HPDE6-E6E7 (cell line): ENCODE data around the gene IL1RN.

ENCODE experiments used
- DNase-seq: peaks from one replicate; pipeline ENCODE4 v3.0.0; 2011; ENCODE audit warnings: missing footprints; ENCODE audit errors: extremely low spot score

The IL1RN gene

DNA sequence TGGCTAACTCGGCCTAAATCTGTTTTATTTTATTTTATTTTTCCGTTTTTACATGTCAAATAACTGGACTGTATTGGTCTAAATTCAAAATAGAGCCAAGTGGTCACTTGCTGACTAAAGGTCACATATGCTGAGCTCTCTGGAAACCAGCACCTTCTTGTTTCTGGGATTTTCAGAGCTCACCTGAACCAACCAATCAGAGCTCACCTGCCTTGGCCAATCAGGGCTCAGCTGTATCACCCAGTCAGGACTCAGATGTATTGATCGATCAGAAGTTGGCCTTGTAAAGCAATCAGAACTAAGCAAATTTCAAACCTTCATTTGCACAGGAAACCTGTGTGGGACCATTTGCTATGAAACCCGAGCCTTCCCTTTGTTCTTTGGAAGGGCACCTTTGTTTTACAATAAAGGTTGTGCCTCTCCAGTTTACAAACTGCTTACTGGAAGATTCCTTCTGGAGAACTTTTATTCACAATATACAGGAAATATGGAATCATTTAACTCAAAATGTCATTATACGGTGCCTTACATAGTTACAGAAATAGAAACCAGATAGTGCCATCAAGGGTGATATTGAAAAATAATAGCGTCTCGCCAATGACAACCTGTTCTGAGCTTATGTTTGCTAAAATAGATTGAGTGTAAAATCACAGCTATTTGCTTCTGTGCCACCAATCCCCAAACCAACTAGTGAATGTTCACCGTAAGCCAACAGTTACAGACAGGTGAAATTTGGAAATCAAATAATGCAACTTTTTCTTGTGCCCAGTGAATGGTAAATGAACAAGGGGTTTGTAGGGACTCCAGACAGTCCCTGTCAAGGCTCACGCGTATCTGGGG is 29.1 kb downstream of the IL1RN start:
- no peak for DNase-seq

DNA sequence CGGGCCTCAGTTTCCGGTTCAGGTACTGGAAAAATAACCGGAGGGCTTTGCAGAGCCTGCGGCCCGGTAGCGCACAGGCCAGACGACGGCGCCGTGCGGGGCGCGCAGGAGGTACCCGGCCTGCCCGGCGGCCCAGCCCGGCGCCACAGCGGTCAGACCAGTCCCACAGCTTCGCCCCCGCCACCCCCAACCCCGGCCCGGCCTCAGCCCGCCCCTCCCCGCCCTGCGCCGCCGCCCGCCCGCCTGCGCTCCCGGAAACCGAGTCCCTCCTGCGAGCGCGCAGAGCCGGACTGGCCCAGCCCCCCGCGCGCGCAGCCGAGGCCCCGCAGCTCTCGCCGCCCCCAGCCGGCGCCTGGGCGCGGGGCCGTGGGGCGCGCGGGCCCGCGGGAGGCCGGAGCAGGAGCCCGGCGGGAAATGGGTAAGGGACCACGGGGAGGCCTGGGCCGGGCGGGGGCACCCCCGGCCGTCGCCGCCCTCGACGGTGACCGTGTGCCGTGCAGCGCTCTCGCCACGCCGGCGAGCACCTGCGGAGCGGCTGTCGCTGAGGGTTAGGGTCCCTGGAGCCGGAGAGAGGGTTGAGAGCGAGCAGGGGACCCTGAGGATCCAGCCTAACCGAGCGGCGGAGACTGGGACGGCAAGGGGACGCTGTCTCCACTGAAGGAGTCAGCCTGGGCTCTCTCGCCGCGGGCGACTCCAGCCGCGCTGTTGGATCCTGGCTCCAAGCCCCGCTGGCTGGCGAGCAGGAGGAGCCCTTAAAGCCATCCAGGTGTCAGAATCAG is 29.9 kb downstream of the IL1RN start:
- peak; percentile 62 for DNase-seq

DNA sequence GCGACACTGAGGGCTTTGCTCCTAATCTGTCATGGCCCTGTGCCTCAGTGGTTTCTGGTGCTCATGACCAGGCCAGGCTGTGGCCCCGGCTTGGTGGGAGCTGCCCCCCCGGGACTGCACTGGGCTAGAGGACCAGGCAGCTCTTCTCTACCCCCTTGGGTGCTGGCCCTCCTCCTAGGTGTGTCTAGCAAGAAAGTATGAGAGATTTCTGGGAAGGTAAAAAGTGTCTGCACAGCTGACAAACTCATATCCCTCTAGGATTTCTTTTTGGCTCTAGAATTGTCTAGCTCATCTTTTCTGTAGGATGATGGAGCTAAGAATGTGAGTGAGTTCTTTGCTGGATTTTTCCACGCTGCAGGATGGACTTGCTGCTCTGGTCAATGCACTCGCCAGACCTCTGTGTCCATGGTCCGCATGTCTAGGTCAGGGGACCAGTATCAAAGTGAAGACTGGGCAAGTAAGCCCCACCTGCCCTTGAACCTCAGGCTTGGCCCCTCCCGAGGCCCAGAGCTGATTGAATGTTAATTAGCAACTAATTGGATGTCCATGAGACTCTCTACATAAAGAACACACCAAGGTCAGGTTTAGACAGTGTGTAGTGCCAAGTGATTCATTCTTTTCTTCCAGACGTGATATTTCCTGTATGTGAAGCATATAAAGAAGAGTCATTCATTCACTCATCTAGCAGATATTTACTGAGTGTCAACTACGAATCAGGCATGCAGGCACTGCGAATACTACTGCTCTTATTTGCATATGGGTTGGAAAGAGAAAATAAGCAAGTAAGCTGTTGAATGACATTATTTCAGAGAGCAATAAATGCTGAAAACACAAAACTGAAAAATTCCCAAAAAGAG is 30.7 kb downstream of the IL1RN start:
- DNase-seq: peak; percentile 74

DNA sequence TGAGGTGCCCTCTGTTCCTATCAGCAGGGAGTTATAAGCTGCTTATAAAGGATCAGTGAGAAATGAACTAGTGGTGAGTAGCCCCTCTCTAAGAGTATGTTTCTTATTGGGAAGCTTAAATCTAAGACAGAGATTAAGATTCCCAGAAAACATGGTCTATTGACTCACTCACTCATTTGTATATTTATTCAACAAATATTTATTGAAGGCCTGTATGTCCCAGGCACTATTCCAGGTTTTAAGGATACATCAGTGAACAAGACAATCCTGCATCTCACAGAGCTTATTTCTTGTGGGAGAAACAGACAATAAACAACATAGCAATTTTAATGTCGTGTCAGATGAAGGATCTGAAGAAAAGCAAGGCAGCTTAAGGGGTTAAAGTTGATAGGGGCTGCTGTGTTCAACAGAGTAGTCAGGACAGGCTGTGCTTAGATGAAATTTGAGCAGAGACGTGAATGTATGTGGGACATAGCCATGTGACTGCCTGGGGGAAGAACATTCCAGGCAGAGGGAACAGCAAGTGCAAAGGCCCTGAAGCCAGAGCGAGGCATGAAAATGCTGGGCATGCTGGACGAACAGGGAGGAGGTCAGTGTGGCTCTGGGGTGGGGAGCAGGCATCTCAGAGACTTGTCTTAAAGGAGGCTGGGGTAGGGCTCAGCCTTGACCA is 31.6 kb downstream of the IL1RN start:
- no peak for DNase-seq

DNA sequence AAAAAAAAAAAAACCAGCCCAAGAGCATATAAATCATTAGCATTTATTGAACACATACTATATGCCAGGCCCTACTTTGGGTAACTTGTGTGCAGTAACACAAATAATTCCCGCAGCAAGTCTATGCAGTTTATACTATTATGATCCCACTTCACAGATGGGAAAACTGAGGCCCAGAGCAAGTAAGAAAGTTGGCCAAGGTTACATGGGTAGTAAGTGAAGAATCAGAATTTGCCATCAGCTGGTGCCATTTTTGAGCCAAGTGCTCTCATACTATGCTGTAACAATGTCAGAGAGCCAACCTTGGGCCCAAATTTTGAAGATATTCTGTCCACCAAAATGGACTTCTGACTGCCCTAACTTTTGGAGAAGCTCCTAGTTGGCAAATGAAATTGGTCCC is 32.9 kb downstream of the IL1RN start:
- no peak for DNase-seq

DNA sequence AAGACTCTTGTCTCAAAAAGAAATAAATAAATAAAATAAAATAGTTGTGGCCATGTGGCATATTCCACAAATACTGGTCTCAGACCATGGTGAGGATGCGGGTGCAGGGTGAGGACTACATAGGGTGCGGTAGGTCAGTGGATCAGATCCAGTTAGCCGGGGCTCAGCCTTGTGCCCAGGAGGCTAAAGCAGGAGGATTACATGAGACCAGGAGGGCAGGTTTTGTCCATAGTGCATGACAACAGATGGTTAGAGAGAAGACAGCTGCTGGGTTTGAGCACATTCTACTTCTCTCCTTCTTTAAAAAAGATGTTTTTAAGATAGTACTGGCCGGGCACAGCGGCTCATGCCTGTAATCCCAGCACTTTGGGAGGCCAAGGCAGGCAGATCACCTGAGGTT is 33.6 kb downstream of the IL1RN start:
- no peak for DNase-seq

DNA sequence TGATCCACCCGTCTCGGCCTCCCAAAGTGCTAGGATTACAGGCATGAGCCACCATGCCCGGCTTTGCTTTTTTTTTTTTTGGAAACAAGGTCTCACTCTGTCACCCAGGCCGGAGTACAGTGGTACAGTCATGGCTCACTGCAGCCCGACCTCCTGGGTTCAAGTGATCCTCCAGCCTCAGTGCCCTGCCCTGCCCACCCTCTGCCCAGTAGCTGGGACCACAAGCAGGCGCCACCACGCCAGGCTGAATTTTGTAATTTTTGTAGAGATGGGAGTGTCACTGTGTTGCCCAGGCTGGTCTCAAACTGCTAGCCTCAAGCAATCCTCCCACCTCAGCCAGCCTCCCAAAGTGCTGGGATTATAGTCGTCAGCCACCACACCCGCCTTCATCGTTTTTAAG is 34.8 kb downstream of the IL1RN start:
- no peak for DNase-seq

DNA sequence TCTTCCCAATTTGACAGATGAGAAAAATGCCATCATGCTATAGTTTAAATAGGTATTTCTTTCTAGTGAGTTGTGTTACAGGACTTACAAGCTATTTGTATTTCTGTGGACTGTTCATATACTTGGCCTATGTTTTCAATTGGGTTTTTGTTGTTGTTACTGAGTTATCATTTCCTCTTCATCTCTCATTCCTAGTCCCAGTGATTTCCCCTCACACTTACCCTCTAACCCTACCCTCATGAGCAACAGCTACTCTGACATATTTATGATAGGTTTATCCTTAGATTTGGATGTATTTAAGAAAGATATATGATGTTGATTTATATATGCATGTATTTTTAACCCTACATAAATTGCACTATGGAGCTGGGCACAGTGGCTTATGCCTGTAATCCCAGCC is 35.5 kb downstream of the IL1RN start:
- no peak for DNase-seq

DNA sequence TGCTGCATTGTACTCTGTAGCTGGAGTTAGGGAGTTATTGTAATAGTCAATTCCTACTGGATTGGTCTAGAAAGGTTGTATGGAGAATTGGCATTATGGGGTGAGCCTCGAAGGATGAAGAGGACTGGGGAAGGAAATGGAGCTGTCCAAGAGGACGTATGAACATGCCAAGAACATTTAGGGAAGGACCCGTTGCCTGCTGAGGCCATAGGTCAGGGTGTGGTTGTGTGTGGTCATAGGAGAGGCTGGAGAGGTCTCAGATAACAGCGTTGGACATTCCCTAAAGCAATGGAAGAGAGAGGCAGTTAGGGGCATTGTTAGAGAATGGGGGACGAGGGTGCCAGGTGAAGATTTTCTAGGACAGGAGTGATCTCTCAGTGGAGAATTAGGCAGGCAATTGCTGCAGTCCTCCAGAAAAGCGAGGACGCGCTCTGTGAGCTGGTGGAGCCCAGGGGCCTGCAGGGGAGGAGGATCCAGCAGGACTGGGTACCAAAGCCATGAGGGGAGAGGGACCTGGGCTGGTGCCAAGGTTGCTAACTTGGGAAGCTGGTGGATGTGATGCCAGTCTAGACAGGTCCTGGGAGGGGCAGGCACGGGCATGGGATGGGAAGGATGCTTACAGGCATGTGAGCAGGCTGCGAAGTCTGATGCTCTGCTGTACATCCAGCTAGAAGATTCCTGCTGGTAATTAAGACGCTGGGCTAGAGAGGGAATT is 37.0 kb downstream of the IL1RN start:
- DNase-seq: no peak

DNA sequence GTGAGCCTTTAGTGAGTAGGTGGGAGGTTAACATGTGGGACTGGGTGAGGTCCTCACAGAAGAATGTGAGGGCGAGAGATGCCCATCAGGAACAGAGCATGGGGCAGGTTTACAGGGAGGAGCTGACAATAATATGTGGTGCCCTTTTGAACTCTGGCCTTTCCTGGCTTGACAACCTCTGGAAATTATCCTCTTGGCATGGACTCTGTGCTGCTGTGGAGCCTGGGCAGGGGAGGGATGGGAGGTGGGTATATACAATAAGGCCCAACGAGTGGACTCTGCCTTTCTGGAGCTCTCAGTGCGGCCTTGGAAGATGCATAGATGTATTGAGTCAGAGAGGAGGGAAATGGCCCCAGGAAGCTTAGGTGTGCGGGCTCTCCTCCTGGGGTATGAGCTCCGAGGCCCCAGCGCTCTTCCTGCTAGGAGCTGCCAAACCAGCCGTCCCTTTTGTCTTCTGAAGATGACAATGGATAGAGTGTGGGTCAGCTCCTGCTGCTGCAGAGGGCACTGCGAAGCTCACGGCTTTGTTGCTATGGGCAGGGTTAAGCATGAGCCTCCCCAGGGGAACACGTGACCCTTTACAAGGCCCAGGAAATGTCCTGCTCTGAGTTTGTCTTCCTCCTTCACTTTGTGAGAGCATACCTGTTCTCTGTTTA is 37.7 kb downstream of the IL1RN start:
- no peak for DNase-seq

DNA sequence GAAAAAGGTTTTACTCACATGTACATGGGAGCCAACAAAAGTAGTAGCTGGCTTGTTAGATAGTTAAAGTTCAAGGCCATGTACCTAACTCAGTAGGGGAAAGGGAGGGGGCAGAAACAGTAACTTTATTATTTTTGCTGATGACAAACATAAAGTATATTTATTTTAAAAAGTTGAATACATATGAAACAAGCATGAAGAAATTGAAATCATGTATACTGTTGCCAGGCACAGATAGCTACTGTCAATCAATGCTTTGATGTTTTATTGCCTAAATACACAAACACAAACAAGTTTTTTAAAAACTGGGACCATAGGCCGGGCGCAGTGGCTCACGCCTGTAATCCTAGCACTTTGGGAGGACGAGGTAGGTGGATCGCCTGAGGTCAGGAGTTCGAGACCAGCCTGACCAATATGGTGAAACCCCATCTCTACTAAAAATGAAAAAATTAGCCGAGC is 38.8 kb downstream of the IL1RN start:
- no peak for DNase-seq

DNA sequence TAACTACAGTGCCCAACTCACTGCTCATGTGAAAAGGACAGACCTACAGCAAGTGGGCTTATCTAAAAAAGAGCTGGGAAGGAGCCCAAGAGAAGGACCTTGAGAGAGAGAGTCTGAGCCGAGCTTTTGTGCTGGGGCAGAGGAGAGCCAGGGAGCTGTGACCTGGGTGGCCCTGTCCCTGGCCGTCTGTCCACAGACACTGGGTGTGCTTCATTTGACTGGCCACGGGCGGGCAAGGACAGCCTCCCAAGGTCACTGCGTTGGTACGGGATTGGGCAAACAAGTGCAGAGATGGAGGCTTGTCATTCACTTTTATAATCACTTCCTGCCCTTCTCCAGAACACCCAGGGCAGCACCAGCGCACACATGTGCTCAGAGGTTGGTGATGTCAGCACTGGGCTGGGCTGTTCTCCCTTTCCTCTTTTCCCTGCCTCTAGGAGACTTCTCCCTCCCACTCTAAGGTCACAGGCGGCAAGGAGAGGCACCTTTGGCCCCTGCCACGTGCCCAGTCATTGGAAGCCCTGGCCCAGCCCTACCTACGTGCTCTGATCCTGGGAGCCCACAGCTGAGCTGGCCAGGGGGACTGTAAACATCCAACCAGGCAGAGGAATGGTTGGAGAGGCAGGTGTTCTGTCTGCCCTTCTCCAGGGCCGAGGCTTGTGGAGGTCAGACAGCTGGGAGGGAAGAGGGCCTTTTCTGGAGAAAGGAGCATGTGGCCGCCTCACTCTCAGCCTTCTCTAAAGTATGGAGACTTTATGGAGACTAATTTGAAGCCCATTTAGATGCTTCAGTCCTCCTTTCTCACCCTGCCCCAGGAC is 39.9 kb downstream of the IL1RN start:
- no peak for DNase-seq

DNA sequence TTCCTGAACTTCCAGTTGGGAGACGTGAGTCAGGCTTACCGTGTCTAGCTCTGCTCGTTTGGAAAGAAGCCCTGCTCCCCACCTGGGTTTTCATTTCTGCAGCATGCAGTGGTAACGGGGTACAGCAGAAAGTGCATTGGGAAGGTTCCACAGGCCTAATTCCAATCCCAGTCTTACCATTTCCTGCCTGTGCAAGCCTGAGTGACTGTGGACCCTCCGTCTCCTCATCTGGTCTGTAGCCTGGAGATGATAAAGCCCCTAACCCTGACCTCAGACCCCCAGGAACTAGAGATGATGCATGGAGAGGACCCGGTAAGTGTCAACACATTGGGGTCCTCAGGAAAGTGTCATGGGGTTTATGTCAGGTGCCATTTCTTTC is 40.6 kb downstream of the IL1RN start:
- DNase-seq: no peak

DNA sequence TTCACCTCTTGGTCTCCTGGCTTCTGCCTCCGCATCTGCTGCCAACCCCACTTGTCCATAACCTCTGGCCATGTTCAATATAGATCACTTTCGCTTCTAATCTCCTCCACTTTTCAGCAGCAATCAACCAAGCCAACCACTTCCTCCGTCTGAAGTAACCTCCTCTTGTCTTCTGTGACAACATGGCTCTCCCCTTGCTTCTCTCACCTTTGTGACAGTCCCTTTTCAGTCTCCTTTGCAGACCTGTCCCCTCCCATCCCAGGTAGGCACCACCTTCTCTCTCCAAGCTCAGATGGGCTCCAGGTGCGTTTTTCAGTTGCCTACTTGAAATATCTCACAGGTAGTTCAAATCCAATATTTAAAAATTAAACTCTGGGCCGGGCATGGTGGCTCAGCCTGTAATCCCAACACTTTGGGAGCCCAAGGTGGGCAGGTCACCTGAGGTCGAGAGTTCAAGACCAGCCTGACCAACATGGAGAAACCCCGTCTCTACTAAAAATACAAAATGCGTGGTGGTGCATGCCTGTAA is 41.7 kb downstream of the IL1RN start:
- DNase-seq: no peak

DNA sequence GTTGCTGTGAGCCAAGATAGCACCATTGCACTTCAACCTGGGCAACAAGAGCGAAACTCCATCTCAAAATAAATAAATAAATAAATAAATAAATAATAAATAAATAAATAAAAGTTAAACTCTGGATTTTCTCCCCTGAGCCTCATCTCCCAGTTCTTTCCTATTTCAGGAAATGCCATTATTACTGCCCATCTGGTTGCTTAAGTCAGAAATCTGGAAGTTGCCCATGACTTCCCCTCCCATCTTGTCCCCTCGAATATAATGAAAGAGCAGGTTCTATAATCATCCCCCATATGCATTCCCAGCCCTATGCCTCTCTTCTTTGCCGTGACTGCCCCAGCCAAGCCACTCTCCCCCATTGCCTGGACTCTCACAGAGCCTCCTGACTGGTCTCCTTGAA is 42.2 kb downstream of the IL1RN start:
- DNase-seq: no peak

DNA sequence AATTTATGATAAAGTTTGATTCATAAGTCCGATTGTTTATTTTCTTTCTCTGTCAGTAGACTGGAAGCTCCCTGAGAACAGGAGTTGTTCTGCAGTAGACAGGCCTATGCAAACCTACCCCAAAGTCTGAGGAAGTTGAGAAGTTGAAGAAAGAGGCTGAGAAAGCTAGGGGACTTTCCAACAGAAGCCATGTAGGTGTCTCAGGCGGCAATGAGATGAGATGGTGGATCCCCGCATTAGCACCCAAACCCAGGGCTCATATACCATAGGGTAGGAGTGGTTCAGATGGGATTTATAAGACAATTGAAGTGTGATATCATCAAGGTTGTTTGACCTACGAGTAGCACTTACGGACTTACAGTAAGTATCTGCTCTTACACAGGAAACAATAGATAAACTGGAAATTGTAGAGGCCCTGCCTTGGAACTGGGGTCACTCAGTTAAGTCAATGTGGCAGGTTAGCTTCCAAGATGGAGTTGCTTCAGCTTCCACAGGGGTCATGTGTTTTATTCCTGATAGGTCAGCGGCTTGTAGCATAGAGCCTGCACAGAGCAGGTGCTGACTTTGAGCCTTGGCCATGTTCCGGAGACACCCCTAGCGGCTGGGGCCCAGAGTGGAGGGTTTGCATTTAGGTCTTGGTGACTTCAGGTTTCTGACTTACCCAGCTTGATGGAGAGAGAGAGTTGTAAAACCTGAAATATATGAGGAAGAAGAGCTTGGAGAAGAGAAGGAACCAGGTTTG is 44.1 kb downstream of the IL1RN start:
- DNase-seq: no peak

DNA sequence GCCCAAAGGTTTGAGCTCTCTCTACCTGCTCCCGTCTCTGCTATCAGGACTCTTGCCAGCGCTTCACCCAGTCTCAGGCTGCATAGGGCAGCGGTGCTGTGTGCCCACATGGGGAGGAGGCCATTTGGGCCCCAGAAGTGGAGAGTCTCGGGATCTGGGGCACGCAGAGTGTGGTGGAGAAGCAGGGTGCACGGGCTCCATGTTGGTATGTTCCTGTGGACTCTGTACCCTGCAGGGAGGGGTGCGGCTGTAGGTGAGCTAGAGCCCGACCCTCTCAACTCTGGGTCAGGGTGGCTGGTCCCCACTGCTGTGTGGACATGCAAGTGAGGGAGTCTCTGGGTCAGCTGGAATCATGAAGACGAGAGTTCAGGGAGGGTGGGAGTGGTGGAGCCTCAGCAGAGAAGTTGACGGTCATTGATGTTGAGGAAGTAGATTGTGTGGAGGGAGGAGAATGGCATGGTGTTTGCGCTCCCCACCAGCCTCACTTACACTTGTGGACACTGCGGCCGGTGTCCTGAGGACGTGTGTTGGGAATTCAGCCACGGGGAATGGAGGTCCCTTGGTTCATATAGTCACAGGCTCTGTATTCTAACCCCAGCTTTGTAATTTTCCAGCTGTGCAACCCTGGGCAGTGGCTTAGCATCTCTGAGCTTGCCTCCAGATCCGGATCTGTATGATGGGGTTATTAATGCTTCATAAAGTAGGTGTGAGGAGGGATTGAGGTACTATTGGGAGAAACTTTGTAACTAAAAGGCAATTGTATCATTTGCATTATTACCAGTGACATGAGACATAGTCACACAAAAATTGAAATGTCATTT is 45.5 kb downstream of the IL1RN start:
- no peak for DNase-seq
